Measurements from ENCODE around the gene TXNL1.
"Not testable (repeated sequence)": the region's sequence is repeated elsewhere in the genome, so short reads cannot be mapped to it uniquely, and the experiment has no call there.

Gene TXNL1

DNA sequence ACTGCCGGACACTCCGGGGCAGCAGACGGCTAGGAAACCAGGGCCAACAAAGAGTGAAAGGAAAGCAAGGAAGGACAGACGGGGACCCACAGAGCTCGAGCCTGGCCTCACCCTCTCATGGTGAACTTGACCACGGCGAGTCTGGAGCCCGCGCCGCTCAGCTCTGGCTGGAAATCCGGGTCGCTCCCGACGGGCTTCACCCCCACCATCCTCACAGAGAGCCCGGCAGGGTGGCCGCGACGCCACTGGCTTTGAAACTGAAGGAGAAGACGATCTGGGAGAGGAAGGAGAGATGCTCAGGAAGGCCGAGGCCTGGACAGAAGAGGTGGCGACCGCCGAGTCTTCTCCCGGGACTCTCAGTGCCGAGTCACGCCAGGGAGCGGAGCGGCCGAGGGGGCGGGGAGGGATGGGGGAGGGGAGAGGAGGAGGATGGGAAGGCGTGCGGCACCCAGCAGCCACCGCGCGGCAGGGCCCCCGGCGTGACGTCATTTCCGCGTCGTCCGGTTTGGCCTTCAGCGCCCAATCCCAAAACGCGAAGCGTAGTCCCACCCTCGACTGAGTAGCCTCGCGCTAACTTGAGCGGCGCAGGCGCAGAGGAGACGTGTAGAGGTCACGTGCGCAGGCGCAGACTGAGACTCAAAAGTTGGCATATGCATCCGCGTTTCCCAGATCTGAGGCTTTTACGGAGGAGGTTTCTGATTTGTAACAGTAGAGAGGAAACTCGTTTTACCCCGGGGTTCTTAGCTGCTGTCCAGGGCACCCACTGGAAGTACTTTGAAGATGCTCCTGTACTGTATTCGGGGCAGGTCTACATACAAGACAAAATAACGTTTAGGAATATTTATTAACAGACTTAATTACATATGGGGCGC, at the start of gene TXNL1:
Gene TXNL1, minus strand, starts transcription at position 361 of the 872 bp plus-strand sequence. Its CDS starts 152 bp downstream, at position 209.
- DNase-seq (ENCODE audit: low read depth in 1 of 2, low spot score in 1 of 2) = peak; percentile 74 to 97
- no peak for TF ChIP-seq JUND (IDR thresholded peaks at IDR 0.05; ENCODE audit: low read depth)

DNA sequence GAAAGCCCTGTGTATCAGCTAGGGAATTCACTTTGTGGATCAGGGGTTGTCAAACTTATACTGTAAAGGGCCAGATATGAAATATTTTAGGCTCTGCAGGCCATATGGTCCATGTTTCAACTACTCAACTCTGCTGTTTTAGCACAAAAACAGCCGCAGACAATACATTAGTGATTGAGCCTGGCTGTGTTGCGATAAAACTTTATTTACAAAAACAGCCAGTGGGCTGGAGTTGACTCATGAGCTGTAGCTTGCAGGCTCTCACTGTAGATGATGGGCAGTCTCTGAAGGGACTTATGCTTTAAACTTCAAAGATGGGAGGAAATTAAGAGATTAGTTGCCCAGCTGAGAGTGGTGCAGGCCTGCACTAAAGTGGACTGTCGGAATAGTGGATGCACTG, 45.9 kb upstream of the TXNL1 start:
- DNase-seq (ENCODE audit: low read depth in 1 of 2, low spot score in 1 of 2) = no peak
- in situ Hi-C loops (cut with HindIII; ENCODE audit: low pct_unique_long_range_greater_than_20kb, low sequenced_read_pairs) = no loop called here

More for the DNA sequence above, at the start of gene TXNL1:
- in situ Hi-C loops (cut with HindIII; ENCODE audit: low pct_unique_long_range_greater_than_20kb, low sequenced_read_pairs) = no loop called here

DNA sequence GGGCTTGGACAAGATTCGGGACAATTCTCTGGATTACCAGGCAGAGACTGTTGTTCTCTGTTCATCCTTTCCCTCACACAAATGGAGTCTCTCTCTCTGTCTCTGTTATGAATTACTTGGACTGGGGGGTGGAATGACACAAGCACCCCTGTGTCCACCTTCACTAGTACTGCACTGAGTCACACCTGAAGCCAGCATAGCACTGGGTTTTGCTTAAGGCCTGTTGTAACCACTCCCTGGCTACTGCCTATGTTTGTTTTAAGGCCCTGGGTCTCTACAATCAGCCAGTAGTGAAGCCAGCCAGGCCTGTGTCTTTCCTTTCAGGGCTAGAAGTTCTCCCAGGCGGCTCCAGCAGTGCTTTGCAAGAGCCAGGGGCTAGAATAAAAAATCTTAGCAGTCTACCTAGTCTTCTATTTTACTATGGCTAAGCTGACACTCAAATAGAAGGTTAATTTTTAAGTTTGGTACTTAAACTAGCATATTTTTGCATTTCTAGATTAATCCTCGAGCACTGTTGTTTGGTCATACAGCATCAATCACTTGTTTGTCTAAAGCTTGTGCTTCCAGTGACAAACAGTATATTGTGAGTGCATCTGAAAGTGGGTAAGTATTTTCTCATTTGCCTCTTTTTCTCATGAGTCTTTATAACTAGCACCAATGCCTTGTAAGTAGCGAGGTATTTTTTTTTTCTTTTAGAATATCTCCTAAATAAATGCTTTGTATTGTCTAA, 40.6 kb upstream of the TXNL1 start:
- TF ChIP-seq JUND (IDR thresholded peaks at IDR 0.05; ENCODE audit: low read depth) = no peak
- DNase-seq (ENCODE audit: low read depth in 1 of 2, low spot score in 1 of 2) = no peak
- in situ Hi-C loops (cut with HindIII; ENCODE audit: low pct_unique_long_range_greater_than_20kb, low sequenced_read_pairs) = no loop called here

More for the DNA sequence above, 45.9 kb upstream of the TXNL1 start:
- TF ChIP-seq JUND (IDR thresholded peaks at IDR 0.05; ENCODE audit: low read depth) = no peak

DNA sequence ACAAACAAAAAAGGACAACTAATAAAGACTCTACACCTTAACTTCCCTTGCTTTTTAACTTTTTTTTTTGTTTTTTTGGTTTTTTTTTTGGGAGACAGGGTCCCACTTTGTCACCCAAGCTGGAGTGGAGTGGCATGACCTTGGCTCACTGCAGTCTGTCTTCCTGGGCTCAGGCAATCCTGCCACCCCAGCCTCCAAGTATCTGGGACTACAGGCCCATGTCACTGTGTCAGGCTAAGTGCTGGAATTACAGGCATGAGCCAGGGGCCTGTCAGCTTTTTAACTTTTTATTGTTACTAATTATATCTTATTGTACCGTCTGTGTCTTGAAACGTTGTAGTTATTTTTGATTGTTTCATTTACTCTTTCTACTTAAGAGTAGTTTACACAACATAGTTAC, 38.2 kb upstream of the TXNL1 start:
- DNase-seq (ENCODE audit: low read depth in 1 of 2, low spot score in 1 of 2) = no peak
- in situ Hi-C loops (cut with HindIII; ENCODE audit: low pct_unique_long_range_greater_than_20kb, low sequenced_read_pairs) = no loop called here
- TF ChIP-seq JUND (IDR thresholded peaks at IDR 0.05; ENCODE audit: low read depth) = no peak

DNA sequence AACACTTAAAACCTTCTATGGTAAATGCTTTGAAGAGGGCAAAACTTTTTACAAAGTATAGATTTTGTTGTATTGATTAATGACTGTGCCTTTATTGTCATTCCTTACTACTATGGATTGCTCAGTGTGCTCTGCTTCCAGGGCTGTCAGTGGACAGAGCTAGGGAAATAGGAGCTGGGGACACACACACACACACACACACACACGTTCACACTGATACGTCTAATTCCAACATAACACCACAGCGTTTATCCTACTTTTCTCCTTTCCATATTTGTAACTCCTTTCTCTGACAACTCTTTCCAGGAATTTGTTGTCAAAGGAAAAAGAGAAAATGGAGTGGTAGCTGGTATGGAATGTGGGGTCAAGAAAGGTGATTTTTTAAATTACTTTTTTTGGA, 34.6 kb upstream of the TXNL1 start:
- no peak for DNase-seq (ENCODE audit: low read depth in 1 of 2, low spot score in 1 of 2)
- no peak for TF ChIP-seq JUND (IDR thresholded peaks at IDR 0.05; ENCODE audit: low read depth)
- in situ Hi-C loops (cut with HindIII; ENCODE audit: low pct_unique_long_range_greater_than_20kb, low sequenced_read_pairs) = no loop called here

DNA sequence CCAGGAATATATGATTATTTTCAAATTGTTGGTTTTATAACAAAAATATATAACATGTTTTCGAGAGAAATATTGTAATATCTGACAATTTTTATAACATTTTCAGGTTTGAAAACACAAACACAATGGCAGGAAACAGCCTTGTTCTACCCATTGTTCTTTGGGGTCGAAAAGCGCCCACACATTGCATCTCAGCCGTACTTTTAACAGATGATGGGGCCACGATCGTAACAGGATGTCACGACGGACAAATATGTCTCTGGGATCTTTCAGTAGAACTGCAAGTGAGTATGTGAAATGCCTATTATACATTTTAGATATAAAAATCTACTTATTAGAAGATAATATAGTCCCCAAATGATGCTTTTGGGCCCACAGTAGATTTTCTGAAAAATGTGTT, 34.0 kb upstream of the TXNL1 start:
- no peak for TF ChIP-seq JUND (IDR thresholded peaks at IDR 0.05; ENCODE audit: low read depth)
- in situ Hi-C loops (cut with HindIII; ENCODE audit: low pct_unique_long_range_greater_than_20kb, low sequenced_read_pairs) = no loop called here
- DNase-seq (ENCODE audit: low read depth in 1 of 2, low spot score in 1 of 2) = no peak

DNA sequence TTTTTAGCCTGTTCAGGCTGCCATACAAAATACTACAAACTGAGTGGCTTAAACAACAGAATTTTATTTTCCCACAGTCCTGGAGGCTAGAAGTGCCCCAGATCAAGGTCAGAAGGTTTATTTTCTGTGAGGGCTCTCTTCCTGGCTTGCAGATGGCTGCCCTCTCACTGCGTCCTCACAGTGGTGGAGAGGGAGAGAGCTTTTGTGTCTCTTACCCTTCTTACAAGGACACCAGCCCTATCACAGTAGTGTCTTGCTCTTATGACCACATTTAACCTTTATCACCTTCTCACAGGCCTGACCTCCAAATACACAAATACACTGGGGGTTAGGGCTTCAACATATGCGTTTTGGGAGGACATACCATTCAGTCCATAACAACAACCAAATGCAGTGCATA, 24.5 kb upstream of the TXNL1 start:
- DNase-seq (ENCODE audit: low read depth in 1 of 2, low spot score in 1 of 2) = no peak
- TF ChIP-seq JUND (IDR thresholded peaks at IDR 0.05; ENCODE audit: low read depth) = no peak
- in situ Hi-C loops (cut with HindIII; ENCODE audit: low pct_unique_long_range_greater_than_20kb, low sequenced_read_pairs) = no loop called here

DNA sequence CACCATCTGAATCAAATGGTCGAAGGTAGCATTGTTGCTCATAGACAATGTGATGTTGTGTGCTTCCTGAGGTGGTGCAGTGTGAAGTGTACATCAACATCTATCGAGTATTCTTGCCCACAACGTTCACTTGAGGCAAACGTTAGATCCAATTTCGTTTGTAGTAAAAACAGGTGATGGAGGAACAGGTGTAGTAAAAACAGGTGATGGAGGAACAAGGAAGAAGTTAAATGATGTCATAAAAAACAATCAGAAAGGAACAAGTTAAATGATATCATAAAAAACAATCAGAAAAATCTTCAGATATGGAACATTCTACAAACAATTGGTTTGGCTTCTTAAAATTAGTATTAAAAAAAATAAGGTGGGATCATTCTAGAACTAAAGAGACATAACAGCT, 24.1 kb upstream of the TXNL1 start:
- in situ Hi-C loops (cut with HindIII; ENCODE audit: low pct_unique_long_range_greater_than_20kb, low sequenced_read_pairs) = no loop called here
- TF ChIP-seq JUND (IDR thresholded peaks at IDR 0.05; ENCODE audit: low read depth) = no peak
- DNase-seq (ENCODE audit: low read depth in 1 of 2, low spot score in 1 of 2) = no peak

DNA sequence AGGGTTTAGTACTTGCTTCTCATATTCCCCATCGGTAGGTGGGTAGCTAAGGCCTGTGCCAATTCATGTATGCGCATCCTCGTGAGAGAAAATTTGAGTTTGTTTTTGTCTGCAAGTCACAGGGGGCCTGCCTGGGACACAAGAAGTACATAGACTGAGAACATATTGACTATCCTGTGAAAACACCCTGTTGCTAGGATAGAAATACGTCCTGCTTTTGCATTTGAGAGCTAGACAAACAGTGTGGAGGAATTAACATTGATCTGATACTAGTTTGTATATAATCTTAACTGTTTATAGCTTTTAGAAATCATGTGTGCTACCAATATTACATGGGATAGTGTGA, 23.6 kb upstream of the TXNL1 start:
- TF ChIP-seq JUND (IDR thresholded peaks at IDR 0.05; ENCODE audit: low read depth) = no peak
- no peak for DNase-seq (ENCODE audit: low read depth in 1 of 2, low spot score in 1 of 2)
- in situ Hi-C loops (cut with HindIII; ENCODE audit: low pct_unique_long_range_greater_than_20kb, low sequenced_read_pairs) = no loop called here

DNA sequence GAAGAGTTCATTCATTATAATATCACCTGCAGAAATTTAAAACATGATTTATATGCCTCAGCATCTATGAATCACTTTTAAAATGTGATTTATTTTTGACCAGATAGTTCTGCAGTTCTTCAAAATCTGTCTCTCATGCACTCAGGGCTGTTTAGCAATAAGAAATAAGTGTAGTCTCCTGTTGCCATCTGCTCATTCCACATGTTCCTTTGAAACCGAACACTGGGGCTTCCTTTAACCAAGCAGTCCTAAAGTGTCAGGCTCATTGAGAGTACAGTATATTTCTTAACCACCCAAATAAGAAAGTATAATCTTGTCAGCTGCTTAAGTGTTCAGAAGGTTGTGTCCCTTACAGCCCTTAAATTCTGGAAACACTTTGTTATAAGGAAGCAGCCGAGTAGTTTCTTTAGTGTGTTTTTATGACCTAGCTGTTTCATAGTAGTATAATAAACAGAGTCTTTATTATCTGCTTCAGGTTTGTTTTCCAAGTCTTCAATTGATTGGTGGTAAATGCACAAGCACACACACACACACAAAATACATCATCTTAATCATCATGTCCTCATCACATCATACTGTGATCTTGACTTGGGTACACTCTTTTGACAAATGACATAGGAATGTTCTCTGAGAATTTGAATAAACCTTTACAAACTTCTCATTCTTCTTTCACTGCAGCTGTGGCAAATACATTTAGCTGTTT, 23.1 kb upstream of the TXNL1 start:
- no peak for TF ChIP-seq JUND (IDR thresholded peaks at IDR 0.05; ENCODE audit: low read depth)
- no peak for DNase-seq (ENCODE audit: low read depth in 1 of 2, low spot score in 1 of 2)
- in situ Hi-C loops (cut with HindIII; ENCODE audit: low pct_unique_long_range_greater_than_20kb, low sequenced_read_pairs) = no loop called here

DNA sequence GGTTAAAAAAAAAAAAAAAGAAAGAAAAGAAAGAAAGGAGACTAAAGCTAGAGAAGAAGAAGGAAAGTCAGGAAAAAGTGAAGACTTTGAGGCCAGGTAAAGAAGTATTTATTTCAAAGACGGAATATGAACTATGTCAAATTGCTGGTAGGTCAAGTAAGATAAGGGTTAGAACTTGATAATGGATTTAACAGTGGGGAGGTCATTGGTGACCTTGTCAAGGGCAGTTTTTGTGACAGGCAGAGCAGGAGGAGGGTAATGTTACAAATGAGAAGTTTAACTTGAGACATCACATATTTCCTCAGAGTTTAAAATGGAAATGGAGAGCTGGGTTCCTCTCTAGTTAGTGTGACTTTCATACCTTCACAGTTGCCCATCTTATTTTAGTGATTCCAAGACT, 22.3 kb upstream of the TXNL1 start:
- in situ Hi-C loops (cut with HindIII; ENCODE audit: low pct_unique_long_range_greater_than_20kb, low sequenced_read_pairs) = no loop called here
- DNase-seq (ENCODE audit: low read depth in 1 of 2, low spot score in 1 of 2) = no peak
- TF ChIP-seq JUND (IDR thresholded peaks at IDR 0.05; ENCODE audit: low read depth) = no peak

DNA sequence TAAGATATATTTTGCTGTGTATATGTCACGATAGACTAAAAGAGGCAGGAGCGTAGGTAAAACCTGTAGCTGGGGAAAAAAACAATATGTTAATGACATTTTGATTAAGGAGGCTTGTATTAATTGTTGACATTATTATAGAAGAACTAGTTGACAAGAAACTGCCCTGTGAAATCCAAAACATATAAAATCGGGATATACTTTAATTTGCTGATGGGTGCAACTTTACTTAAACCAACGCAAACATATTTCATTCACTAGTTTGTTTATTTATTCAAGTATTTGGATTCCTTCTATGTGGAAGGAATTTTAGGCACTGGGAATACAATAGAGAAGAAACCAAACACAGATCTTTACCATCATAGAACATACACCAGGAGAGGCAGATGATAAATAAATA, 20.7 kb upstream of the TXNL1 start:
- DNase-seq (ENCODE audit: low read depth in 1 of 2, low spot score in 1 of 2) = no peak
- in situ Hi-C loops (cut with HindIII; ENCODE audit: low pct_unique_long_range_greater_than_20kb, low sequenced_read_pairs) = no loop called here
- no peak for TF ChIP-seq JUND (IDR thresholded peaks at IDR 0.05; ENCODE audit: low read depth)

DNA sequence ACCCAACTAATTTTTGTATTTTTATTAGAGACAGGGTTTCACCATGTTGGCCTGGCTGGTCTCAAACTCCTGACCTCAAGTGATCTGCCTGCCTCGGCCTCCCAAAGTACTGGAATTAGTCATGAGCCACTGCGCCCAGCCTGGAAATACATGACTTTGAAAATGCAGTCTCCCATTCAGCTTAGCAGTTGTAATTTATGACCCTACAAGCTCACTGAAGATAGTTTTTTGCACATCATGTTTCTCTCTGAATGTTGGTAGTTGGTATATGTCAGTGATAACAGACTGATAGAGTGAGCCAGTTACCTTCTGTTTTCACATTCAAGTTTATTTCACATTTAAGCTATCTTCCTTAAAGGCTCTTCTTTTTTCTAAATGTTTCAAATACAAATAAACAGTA, 19.9 kb upstream of the TXNL1 start:
- in situ Hi-C loops (cut with HindIII; ENCODE audit: low pct_unique_long_range_greater_than_20kb, low sequenced_read_pairs) = no loop called here
- no peak for TF ChIP-seq JUND (IDR thresholded peaks at IDR 0.05; ENCODE audit: low read depth)
- no peak for DNase-seq (ENCODE audit: low read depth in 1 of 2, low spot score in 1 of 2)

DNA sequence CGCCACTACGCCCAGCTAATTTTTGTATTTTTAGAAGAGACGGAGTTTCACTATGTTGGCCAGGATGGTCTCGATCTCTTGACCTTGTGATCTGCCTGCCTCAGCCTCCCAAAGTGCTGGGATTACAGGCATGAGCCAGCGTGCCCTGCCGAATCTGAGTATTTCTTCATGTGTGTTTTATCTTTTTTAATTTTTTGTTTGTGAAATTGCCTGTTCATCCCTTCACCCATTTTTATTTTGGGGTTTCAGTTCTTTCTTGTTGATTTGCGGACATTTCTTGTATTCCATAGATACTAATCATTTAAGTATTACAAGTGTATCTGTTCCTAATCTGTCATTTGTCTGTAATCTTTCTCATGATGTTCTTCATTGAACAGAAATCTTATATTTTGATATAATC, 15.9 kb upstream of the TXNL1 start:
- in situ Hi-C loops (cut with HindIII; ENCODE audit: low pct_unique_long_range_greater_than_20kb, low sequenced_read_pairs); DNase-seq (ENCODE audit: low read depth in 1 of 2, low spot score in 1 of 2): not testable (repeated sequence)

Measured in T47D (cell line).